B cell (primary cell): ENCODE data around the gene TXNDC5. TPM values are rescaled to one million over a fixed set of nuclear protein-coding genes. Genes with fewer than 3 reads are reported as not detected.

ENCODE experiments used
- ATAC-seq: fragments of 200-7000 bp; cut with Tn5 transposase; one replicate; pipeline ENCODE4 v1.10.0; 2021; ENCODE audit warnings: low read depth, mild to moderate bottlenecking, moderate number of reproducible peaks, moderate library complexity
- CTCF ChIA-PET: fragments of 350-600 bp; sonication (Branson Sonifier 250); formaldehyde crosslinking; loops from one replicate; lab custom pipeline; 2021; ENCODE audit warnings: antibody characterized with exemption, inconsistent platforms; lab: Charles Lee
- POLR2A ChIA-PET: fragments of 350-600 bp; sonication (Branson Sonifier 250); formaldehyde crosslinking; loops from one replicate; lab custom pipeline; 2021; ENCODE audit warnings: antibody characterized with exemption; lab: Charles Lee
- DNase-seq: peaks from one replicate; pipeline ENCODE4 v3.0.0; 2013
- H2AFZ ChIP-seq: 2 replicates; pipeline ENCODE4 v1.6.1; 2012; ENCODE audit warnings: mild to moderate bottlenecking, low read depth, low read length; ENCODE audit not compliant: insufficient read depth, poor library complexity, severe bottlenecking
- H3K27ac ChIP-seq, 2 donors: 1 replicate in 1 of 2; 2 replicates in 1 of 2; pipeline ENCODE4 v1.5.1; 2012 to 2013; ENCODE audit warnings: low read length in 2 of 2, mild to moderate bottlenecking in 2 of 2, moderate library complexity in 1 of 2
- H3K27me3 ChIP-seq, 4 experiments: fragments of 200-600 bp in 1 of 4; sonication (generic) in 1 of 4; replicated peaks in 1 of 4; 1 replicate in 2 of 4; 2 replicates in 2 of 4; pipeline versions ENCODE4 v1.6.1 to v1.7.0; 2013 to 2016; ENCODE audit warnings: low read length in 3 of 4, mild to moderate bottlenecking in 2 of 4, mixed read lengths in 1 of 4, moderate library complexity in 1 of 4; ENCODE audit not compliant: insufficient read depth in 4 of 4, control insufficient read depth in 3 of 4; ENCODE audit errors: control extremely low read depth in 1 of 4
- H3K36me3 ChIP-seq, 2 experiments: replicated peaks in 1 of 2; 1 replicate in 1 of 2; 2 replicates in 1 of 2; pipeline versions ENCODE4 v1.6.1 to v1.7.1; 2013; ENCODE audit warnings: low read length in 1 of 2; ENCODE audit not compliant: insufficient read depth in 2 of 2, control insufficient read depth in 1 of 2; ENCODE audit errors: control extremely low read depth in 1 of 2, extremely low read depth in 1 of 2
- H3K4me1 ChIP-seq, 2 donors: fragments of 200-600 bp in 1 of 2; sonication (generic) in 1 of 2; 1 replicate in 1 of 2; 2 replicates in 1 of 2; pipeline versions ENCODE4 v1.5.1 to v1.6.1; 2013 to 2017; ENCODE audit warnings: low read length in 2 of 2; ENCODE audit not compliant: control insufficient read depth in 2 of 2, insufficient read depth in 2 of 2
- H3K4me2 ChIP-seq: replicated peaks from 2 replicates; pipeline ENCODE3; 2012; ENCODE audit warnings: mild to moderate bottlenecking, low read depth, low read length; ENCODE audit not compliant: poor library complexity, severe bottlenecking
- H3K4me3 ChIP-seq, 5 experiments: fragments of 200-600 bp in 1 of 5; sonication (generic) in 1 of 5; 1 replicate in 3 of 5; 2 replicates in 2 of 5; pipeline versions ENCODE4 v1.5.1 to v1.7.0; 2011 to 2016; ENCODE audit warnings: low read length in 4 of 5, mild to moderate bottlenecking in 4 of 5, low read depth in 2 of 5, control low read depth in 1 of 5, moderate library complexity in 1 of 5; ENCODE audit not compliant: insufficient read depth in 1 of 5; ENCODE audit errors: control extremely low read depth in 1 of 5, extremely low read depth in 1 of 5
- H3K79me2 ChIP-seq: fragments of 200-600 bp; sonication (generic); one replicate; pipeline ENCODE4 v1.6.0; 2016; ENCODE audit warnings: low read length; ENCODE audit not compliant: control insufficient read depth, insufficient read depth
- H3K9ac ChIP-seq: fragments of 200-600 bp; sonication (generic); 2 replicates; pipeline ENCODE4 v1.6.1; 2017; ENCODE audit warnings: mild to moderate bottlenecking, low read length, moderate library complexity
- H3K9me3 ChIP-seq, 3 donors: one replicate each; pipeline versions ENCODE4 v1.6.1 to v1.7.1; 2013; ENCODE audit warnings: low read length in 2 of 3; ENCODE audit not compliant: control insufficient read depth in 2 of 3, insufficient read depth in 1 of 3; ENCODE audit errors: control extremely low read depth in 1 of 3
- H4K20me1 ChIP-seq: 2 replicates; pipeline ENCODE4 v1.6.0; 2012; ENCODE audit warnings: mild to moderate bottlenecking, low read length; ENCODE audit not compliant: insufficient read depth, control insufficient read depth, poor library complexity, severe bottlenecking
- H3K27ac Mint-ChIP-seq: one replicate; pipeline ENCODE4 v1.8.0; 2021; ENCODE audit warnings: mixed read lengths
- H3K27me3 Mint-ChIP-seq: one replicate; pipeline ENCODE4 v1.8.0; 2021; ENCODE audit warnings: mixed read lengths
- H3K4me1 Mint-ChIP-seq: one replicate; pipeline ENCODE4 v1.8.0; 2021; ENCODE audit warnings: mixed read lengths
- H3K4me3 Mint-ChIP-seq: one replicate; pipeline ENCODE4 v1.8.0; 2021; ENCODE audit warnings: mixed read lengths
- H3K9me3 Mint-ChIP-seq: one replicate; pipeline ENCODE4 v1.8.0; 2022; ENCODE audit warnings: mixed read lengths; ENCODE audit not compliant: insufficient read depth
- CTCF ChIP-seq: fragments of 200-600 bp; IDR thresholded peaks from one replicate; pipeline ENCODE4 v1.8.0; 2022; ENCODE audit warnings: antibody characterized with exemption, mild to moderate bottlenecking
- EZH2 ChIP-seq: IDR thresholded peaks from 2 replicates; pipeline ENCODE4 v1.6.1; 2012; ENCODE audit warnings: borderline replicate concordance, low read depth, mild to moderate bottlenecking, moderate library complexity, low read length; ENCODE audit not compliant: insufficient read depth, poor library complexity, severe bottlenecking
- whole genome bisulfite sequencing: methylation state at CpG from one replicate; pipeline ENCODE4 v1.1.5; 2013; ENCODE audit warnings: missing lambda C conversion rate; ENCODE audit not compliant: insufficient coverage; 5-methylcytosine and 5-hydroxymethylcytosine counted together
- intact Hi-C: fragments of 100-400 bp; cut with micrococcal nuclease; formaldehyde crosslinking; loops from one replicate; pipeline ENCODE4 v1.10.0; 2022
- polyA plus RNA-seq: library from polyadenylated mRNA; depleted of rRNA; stranded (reverse); fragments of >200 nt; gene quantifications from 2 replicates; pipeline ENCODE4 v1.2.3, GENCODE V29; 2012
- total RNA-seq, 2 donors: library from RNA; stranded (reverse); fragments of 120-200 nt in 1 of 2; gene quantifications; 1 replicate in 1 of 2; 2 replicates in 1 of 2; pipeline versions ENCODE4 v1.2.3 to v1.2.4, GENCODE V29; 2013 to 2022

The TXNDC5 gene
- total and polyA plus RNA-seq, 2 donors (not counting 1 experiment from before 2014, with no cell fraction given), result 62.6 to 91.9 TPM

GRCh38 chr6:7832904-7833750, 77.5 kb downstream of the TXNDC5 start:
- no peak for ATAC-seq

More at GRCh38 chr6:7832904-7833750, 77.5 kb downstream of the TXNDC5 start:
- Mint-ChIP-seq H3K9me3 (peaks cover 9% of the 10 kb centered on the region), H3K27ac (no peak overlapping the region), H3K4me3 (no peak overlapping the region), H3K4me1 (no peaks in the 10 kb centered on the region), H3K27me3 (peaks cover 32% of the 10 kb centered on the region)
- Histone ChIP-seq H3K36me3 (no peaks in the 10 kb centered on the region), H3K9ac (no peak overlapping the region), H4K20me1 (no peaks in the 10 kb centered on the region), H3K4me2 (no peak overlapping the region), H3K27ac (no peak overlapping the region), H3K4me1 (no peaks in the 10 kb centered on the region), H3K9me3 (peaks cover 0 to 7% (median 0%) of the 10 kb centered on the region in 3 donors), H2AFZ (no peak overlapping the region), H3K4me3 (no peak overlapping the region), H3K27me3 (peaks cover 0 to 6% (median 0%) of the 10 kb centered on the region in 4 experiments), H3K79me2 (no peaks in the 10 kb centered on the region)
- intact Hi-C loops, result no loop called here
- ChIA-PET POLR2A (no interaction called here), CTCF (no interaction called here)
- WGBS, result 91% methylated on average over 5 of the region's 9 CpGs
- TF ChIP-seq EZH2, result no peak
- TF ChIP-seq CTCF, result no peak
- no peak for DNase-seq

Other genes with a start within 250 kb of the TXNDC5 start
- gene BMP6, start 184.7 kb downstream of the TXNDC5 start, total RNA-seq, result 2.2 and 2.9 TPM in 2 replicates
- 0.43 and 0.78 TPM in 2 replicates for gene BMP6, start 184.7 kb downstream of the TXNDC5 start, polyA plus RNA-seq
- gene BLOC1S5, start 153.6 kb upstream of the TXNDC5 start, total RNA-seq, result 16.0 and 18.8 TPM in 2 replicates
- 4.9 and 5.2 TPM in 2 replicates for gene BLOC1S5, start 153.6 kb upstream of the TXNDC5 start, polyA plus RNA-seq
- gene EEF1E1, start 191.8 kb upstream of the TXNDC5 start, total RNA-seq, result 20.1 and 23.1 TPM in 2 replicates
- 17.6 and 20.1 TPM in 2 replicates for gene EEF1E1, start 191.8 kb upstream of the TXNDC5 start, polyA plus RNA-seq